Islet precursor cell (in vitro differentiated cells): ENCODE results near the gene SMAD5.

Source experiments
- DNase-seq: peaks from one replicate; pipeline ENCODE4 v3.0.0-alpha.2; 2018

Gene SMAD5

GRCh38 chr5:136115183-136115865 is 17.3 kb upstream of the SMAD5 start:
- DNase-seq, result no peak

- DNase-seq, result no peak
Measured at GRCh38 chr5:136120529-136120928, 12.1 kb upstream of the SMAD5 start.

GRCh38 chr5:136123236-136123768 is 9.3 kb upstream of the SMAD5 start:
- DNase-seq, result no peak

GRCh38 chr5:136127560-136127959 is 5.1 kb upstream of the SMAD5 start:
- DNase-seq, result no peak

GRCh38 chr5:136128481-136128880 is 4.2 kb upstream of the SMAD5 start:
- DNase-seq, result no peak

- peak; percentile 60 for DNase-seq
Measured at GRCh38 chr5:136129445-136129844, 3.2 kb upstream of the SMAD5 start.

- DNase-seq, result no peak
Measured at GRCh38 chr5:136130581-136130980, 2.1 kb upstream of the SMAD5 start.

GRCh38 chr5:136132087-136132486 is 558 bp upstream of the SMAD5 start:
- DNase-seq, result no peak

GRCh38 chr5:136133222-136133921 is 727 bp downstream of the SMAD5 start:
- DNase-seq, result peak; percentile 81

- DNase-seq, result no peak
Measured at GRCh38 chr5:136133922-136134379, 1.3 kb downstream of the SMAD5 start.

- DNase-seq, result no peak
Measured at GRCh38 chr5:136134653-136135052, 2.0 kb downstream of the SMAD5 start.

GRCh38 chr5:136135536-136135935 is 2.9 kb downstream of the SMAD5 start:
- no peak for DNase-seq

GRCh38 chr5:136137497-136138220 is 5.0 kb downstream of the SMAD5 start:
- no peak for DNase-seq

- DNase-seq, result no peak
Measured at GRCh38 chr5:136141561-136141960, 8.9 kb downstream of the SMAD5 start.

- DNase-seq, result no peak
Measured at GRCh38 chr5:136143312-136143711, 10.7 kb downstream of the SMAD5 start.

GRCh38 chr5:136143763-136144162 is 11.1 kb downstream of the SMAD5 start:
- no peak for DNase-seq

- DNase-seq, result no peak
Measured at GRCh38 chr5:136145030-136145429, 12.4 kb downstream of the SMAD5 start.

- no peak for DNase-seq
Measured at GRCh38 chr5:136146201-136146600, 13.6 kb downstream of the SMAD5 start.

- no peak for DNase-seq
Measured at GRCh38 chr5:136147632-136148031, 15.0 kb downstream of the SMAD5 start.

- DNase-seq, result no peak
Measured at GRCh38 chr5:136149891-136150290, 17.2 kb downstream of the SMAD5 start.

GRCh38 chr5:136153581-136154236 is 21.1 kb downstream of the SMAD5 start:
- no peak for DNase-seq

GRCh38 chr5:136155078-136155477 is 22.4 kb downstream of the SMAD5 start:
- DNase-seq, result no peak

- no peak for DNase-seq
Measured at GRCh38 chr5:136155761-136156160, 23.1 kb downstream of the SMAD5 start.
